Activated CD8-positive, alpha-beta memory T cell treated with anti-CD3 and anti-CD28 coated beads for 24 hours (primary cell): ENCODE results near the gene MIER3.

Source experiments
- DNase-seq: peaks from one replicate; pipeline ENCODE4 v3.0.0-alpha.2; 2020

Gene MIER3

GRCh38 chr5:56893251-56893951 is 58.5 kb downstream of the MIER3 start:
- DNase-seq: no peak

- DNase-seq: no peak
Observed at GRCh38 chr5:56881571-56881970, 70.4 kb downstream of the MIER3 start.

GRCh38 chr5:56876327-56876726 is 75.6 kb downstream of the MIER3 start:
- DNase-seq: no peak

DNA sequence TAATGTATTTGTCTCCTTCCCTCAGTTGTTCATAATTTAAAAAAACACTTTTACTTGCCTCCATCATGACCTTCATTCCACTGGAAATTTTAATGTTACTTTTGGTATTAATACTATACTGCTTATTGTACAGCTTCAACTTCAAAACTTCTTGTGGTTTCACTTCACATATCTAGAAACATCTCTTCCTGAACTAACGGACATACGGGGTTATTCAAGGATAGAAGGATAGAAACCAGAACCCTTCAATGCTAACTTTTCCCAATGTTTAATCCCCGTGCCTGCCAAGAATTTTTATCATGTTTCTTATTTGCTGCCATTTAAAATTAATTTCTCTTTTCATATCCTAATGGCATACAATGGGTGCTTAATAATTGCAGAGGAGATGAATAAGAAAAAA is 78.9 kb downstream of the MIER3 start:
- DNase-seq: no peak

DNA sequence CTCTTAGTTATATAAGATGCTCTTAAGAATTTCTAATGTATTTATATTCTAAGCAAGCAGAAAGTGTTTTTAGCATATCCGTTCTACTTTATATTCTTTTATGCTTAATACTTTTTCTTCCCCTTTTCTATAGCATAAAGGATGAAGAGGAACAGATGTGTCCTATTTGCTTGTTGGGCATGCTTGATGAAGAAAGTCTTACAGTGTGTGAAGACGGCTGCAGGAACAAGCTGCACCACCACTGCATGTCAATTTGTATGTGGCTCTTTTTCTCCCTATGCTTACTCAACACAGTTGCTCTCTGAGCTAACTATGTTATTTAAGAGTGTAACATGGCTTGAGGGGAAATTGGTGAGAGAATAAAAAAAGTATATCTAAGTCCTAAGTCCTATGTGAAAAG is 80.1 kb downstream of the MIER3 start:
- DNase-seq: no peak
